Suppressor macrophage treated with lipopolysaccharide for 4 hours (primary cell): ENCODE results near the gene KLHL15.
A peak's percentile ranks its signal among the peaks of the same experiment; 100 is the strongest.
"Not testable (repeated sequence)": the region's sequence is repeated elsewhere in the genome, so short reads cannot be mapped to it uniquely, and the experiment has no call there.

Source experiments
- DNase-seq: peaks from one replicate; pipeline ENCODE4 v3.0.0-alpha.2; 2020

Gene KLHL15

GRCh38 chrX:24017674-24018073 lies 9.3 kb downstream of the KLHL15 start:
- DNase-seq: no peak

- DNase-seq: peak; percentile 46
Observed at GRCh38 chrX:24014388-24015018, 12.5 kb downstream of the KLHL15 start.

- DNase-seq: no peak
Observed at GRCh38 chrX:24012266-24012665, 14.7 kb downstream of the KLHL15 start.

- no peak for DNase-seq
Observed at GRCh38 chrX:24005867-24006266, 21.1 kb downstream of the KLHL15 start.

GRCh38 chrX:24005028-24005427 lies 22.0 kb downstream of the KLHL15 start:
- no peak for DNase-seq

- DNase-seq: no peak
Observed at GRCh38 chrX:24002792-24003191, 24.2 kb downstream of the KLHL15 start.

- no peak for DNase-seq
Observed at GRCh38 chrX:24002167-24002566, 24.8 kb downstream of the KLHL15 start.

GRCh38 chrX:23999671-24000070 lies 27.3 kb downstream of the KLHL15 start:
- DNase-seq: no peak

GRCh38 chrX:23993012-23993633 lies 33.9 kb downstream of the KLHL15 start:
- DNase-seq: peak; percentile 1

GRCh38 chrX:23992431-23992830 lies 34.6 kb downstream of the KLHL15 start:
- no peak for DNase-seq

GRCh38 chrX:23990455-23990854 lies 36.5 kb downstream of the KLHL15 start:
- DNase-seq: no peak

GRCh38 chrX:23989689-23990088 lies 37.3 kb downstream of the KLHL15 start:
- no peak for DNase-seq

- no peak for DNase-seq
Observed at GRCh38 chrX:23982891-23983290, 44.1 kb downstream of the KLHL15 start.

- no peak for DNase-seq
Observed at GRCh38 chrX:23981711-23982110, 45.3 kb downstream of the KLHL15 start.

GRCh38 chrX:23981222-23981621 lies 45.8 kb downstream of the KLHL15 start:
- DNase-seq: no peak

GRCh38 chrX:23980011-23980441 lies 47.0 kb downstream of the KLHL15 start:
- DNase-seq: no peak

- no peak for DNase-seq
Observed at GRCh38 chrX:23978491-23978890, 48.5 kb downstream of the KLHL15 start.

GRCh38 chrX:23965630-23966029 lies 61.4 kb downstream of the KLHL15 start:
- not testable (repeated sequence) for DNase-seq

- no peak for DNase-seq
Observed at GRCh38 chrX:23964191-23964590, 62.8 kb downstream of the KLHL15 start.

GRCh38 chrX:23959781-23960180 lies 67.2 kb downstream of the KLHL15 start:
- DNase-seq: peak; percentile 61

GRCh38 chrX:23954396-23954795 lies 72.6 kb downstream of the KLHL15 start:
- no peak for DNase-seq

GRCh38 chrX:23953908-23954269 lies 73.1 kb downstream of the KLHL15 start:
- no peak for DNase-seq

GRCh38 chrX:23952984-23953907 lies 73.7 kb downstream of the KLHL15 start:
- peak; percentile 61 for DNase-seq

- DNase-seq: no peak
Observed at GRCh38 chrX:23952391-23952790, 74.6 kb downstream of the KLHL15 start.
